ENCODE results near the gene DOCK6. TPM values are rescaled to one million over a fixed set of nuclear protein-coding genes. Genes with fewer than 3 reads are reported as not detected.

Gene DOCK6
- total RNA-seq, 2 donors from 2014 or later, result 1.7 to 2.6 TPM

DNA sequence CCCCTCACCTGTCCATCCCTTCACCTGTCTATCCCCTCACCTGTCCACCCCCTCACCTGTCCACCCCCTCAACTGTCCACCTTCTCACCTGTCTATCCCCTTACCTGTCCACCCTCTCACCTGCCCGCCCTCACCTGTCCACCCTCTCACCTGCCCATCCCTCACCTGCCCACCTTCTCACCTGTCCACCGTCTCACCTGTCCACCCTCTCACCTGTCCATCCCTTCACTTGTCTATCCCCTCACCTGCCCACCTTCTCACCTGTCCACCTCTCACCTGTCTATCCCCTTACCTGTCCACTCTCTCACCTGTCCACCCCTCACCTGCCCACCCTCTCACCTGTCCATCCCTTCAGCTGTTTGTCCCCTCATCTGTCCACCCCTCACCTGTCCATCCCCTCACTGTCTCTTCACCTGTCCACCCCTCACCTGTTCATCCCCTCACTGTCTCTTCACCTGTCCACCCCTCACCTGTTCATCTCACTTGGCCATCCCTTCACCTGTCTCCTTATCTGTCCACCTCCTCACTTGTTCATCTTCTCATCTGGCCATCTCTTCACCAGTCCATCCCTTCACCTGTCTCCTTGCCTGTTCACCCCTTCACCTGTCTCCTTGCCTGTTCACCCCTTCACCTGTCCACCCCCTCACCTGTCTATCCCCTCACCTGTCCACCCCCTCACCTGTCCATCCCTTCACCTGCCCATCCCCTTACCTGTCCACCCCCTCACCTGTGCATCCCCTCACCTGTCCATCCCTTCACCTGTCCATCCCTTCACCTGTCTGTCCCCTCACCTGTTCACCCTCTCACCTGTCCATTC lies 52.3 kb downstream of the DOCK6 start:
- no peak for DNase-seq (ENCODE audit: low spot score)
- Mint-ChIP-seq H3K4me3 (peak overlapping the region; percentile 61), H3K36me3 (no peaks in the 10 kb centered on the region), H3K27me3 (peaks cover 0 to 5% of the 10 kb centered on the region in 2 donors), H3K9me3 (peaks cover 6% of the 10 kb centered on the region), H3K27ac (peak overlapping the region; percentile 71 to 72), H3K4me1 (ENCODE audit: low read depth in 2 of 2) (peaks cover 12 to 14% of the 10 kb centered on the region in 2 donors)
- no peak for ATAC-seq

DNA sequence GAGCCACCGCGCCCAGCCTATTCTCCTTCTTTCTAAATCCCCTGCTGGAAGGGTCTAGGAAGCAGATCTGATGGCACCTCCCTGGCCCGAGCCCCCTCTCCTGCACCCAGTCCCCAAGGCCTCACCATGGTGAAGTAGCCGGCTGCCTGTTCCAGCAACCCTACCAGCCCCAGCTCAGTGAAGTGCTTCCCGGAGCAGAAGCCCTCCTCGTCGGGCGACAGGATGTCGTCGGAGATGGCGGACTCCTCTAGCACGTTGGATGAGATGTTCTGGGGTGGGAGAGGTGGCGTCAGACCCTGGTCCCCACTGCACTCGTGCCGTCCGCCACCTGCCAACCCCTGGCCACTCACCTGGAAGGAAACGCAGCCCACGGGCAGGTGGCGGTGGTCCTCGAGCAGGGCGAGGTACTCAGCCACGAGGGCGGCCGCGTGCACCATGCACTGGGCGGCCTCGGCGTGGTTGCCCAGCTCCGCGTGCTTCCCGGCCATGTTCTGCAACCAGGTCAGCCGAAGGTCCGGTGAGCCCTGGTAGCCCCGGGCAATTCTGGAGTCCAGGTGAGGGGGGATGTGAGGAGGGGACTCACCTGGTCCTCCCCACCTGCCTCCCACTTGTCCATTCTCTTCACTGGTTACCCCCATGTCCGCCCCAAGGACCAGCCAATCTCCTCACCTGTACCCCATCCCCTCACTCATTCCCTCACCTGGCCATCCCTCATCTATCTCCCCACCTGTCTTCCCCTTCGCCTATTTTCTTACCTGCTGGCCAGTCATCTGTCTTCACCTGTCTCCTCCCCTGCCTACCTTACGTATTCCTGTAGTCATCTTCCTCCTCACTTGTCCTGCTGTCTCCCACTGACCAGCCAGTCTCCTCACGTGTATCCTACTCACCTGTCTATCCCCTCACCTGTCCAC lies 53.5 kb downstream of the DOCK6 start:
- no peak for DNase-seq (ENCODE audit: low spot score)
- peaks cover 0 to 7% of the 10 kb centered on the region in 2 donors for H3K27me3 Mint-ChIP-seq
- H3K4me1 Mint-ChIP-seq (ENCODE audit: low read depth in 2 of 2), result peaks cover 12 to 17% of the 10 kb centered on the region in 2 donors
- H3K4me3 Mint-ChIP-seq, result no peak overlapping the region
- ATAC-seq, result peak in 1 of 2 donors; percentile 33
- peaks cover 6% of the 10 kb centered on the region for H3K9me3 Mint-ChIP-seq
- H3K27ac Mint-ChIP-seq, result peak overlapping the region in 1 of 2 donors; percentile 71
- H3K36me3 Mint-ChIP-seq, result no peaks in the 10 kb centered on the region

GRCh38 chr19:11205939-11206570 lies 56.3 kb downstream of the DOCK6 start:
- DNase-seq (ENCODE audit: low spot score) (no peak), ATAC-seq (no peak)
- Mint-ChIP-seq H3K9me3 (peaks cover 5% of the 10 kb centered on the region), H3K4me1 (ENCODE audit: low read depth in 2 of 2) (peaks cover 12 to 17% of the 10 kb centered on the region in 2 donors), H3K36me3 (no peaks in the 10 kb centered on the region), H3K27me3 (peaks cover 6 to 9% of the 10 kb centered on the region in 2 donors), H3K27ac (no peak overlapping the region), H3K4me3 (no peak overlapping the region)

DNA sequence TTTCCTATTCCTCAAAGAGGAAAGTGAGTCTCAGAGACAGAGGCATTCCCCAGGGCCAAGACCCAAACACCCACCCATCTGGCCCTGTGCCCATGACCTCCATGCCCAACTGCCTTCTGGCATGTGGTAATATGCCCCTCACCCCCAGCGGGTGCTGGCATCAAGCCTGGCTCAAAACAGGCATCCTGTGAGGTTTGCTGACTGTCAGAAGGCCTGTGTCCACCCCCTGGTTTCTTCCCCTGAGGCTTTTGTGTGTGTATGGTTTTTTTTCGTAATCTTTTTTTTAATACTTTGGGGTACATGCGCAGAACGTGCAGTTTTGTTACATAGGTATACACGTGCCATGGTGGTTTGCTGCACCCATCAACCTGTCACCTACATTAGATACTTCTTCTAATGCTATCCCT lies 57.4 kb downstream of the DOCK6 start:
- H3K4me1 Mint-ChIP-seq (ENCODE audit: low read depth in 2 of 2), result peaks cover under 1 to 9% of the 10 kb centered on the region in 2 donors
- no peak for ATAC-seq
- no peak for DNase-seq (ENCODE audit: low spot score)
- no peak overlapping the region for H3K27ac Mint-ChIP-seq
- H3K27me3 Mint-ChIP-seq, result peaks cover 5 to 6% of the 10 kb centered on the region in 2 donors
- H3K4me3 Mint-ChIP-seq, result no peak overlapping the region
- no peaks in the 10 kb centered on the region for H3K9me3 Mint-ChIP-seq
- H3K36me3 Mint-ChIP-seq, result no peaks in the 10 kb centered on the region

- Mint-ChIP-seq H3K4me1 (ENCODE audit: low read depth in 2 of 2) (peaks cover 0 to 6% of the 10 kb centered on the region in 2 donors), H3K27ac (no peak overlapping the region), H3K4me3 (no peak overlapping the region), H3K36me3 (no peaks in the 10 kb centered on the region), H3K9me3 (no peaks in the 10 kb centered on the region), H3K27me3 (peaks cover 5 to 6% of the 10 kb centered on the region in 2 donors)
- ATAC-seq (no peak), DNase-seq (ENCODE audit: low spot score) (no peak)
Observed at GRCh38 chr19:11204076-11204602, 58.2 kb downstream of the DOCK6 start.

DNA sequence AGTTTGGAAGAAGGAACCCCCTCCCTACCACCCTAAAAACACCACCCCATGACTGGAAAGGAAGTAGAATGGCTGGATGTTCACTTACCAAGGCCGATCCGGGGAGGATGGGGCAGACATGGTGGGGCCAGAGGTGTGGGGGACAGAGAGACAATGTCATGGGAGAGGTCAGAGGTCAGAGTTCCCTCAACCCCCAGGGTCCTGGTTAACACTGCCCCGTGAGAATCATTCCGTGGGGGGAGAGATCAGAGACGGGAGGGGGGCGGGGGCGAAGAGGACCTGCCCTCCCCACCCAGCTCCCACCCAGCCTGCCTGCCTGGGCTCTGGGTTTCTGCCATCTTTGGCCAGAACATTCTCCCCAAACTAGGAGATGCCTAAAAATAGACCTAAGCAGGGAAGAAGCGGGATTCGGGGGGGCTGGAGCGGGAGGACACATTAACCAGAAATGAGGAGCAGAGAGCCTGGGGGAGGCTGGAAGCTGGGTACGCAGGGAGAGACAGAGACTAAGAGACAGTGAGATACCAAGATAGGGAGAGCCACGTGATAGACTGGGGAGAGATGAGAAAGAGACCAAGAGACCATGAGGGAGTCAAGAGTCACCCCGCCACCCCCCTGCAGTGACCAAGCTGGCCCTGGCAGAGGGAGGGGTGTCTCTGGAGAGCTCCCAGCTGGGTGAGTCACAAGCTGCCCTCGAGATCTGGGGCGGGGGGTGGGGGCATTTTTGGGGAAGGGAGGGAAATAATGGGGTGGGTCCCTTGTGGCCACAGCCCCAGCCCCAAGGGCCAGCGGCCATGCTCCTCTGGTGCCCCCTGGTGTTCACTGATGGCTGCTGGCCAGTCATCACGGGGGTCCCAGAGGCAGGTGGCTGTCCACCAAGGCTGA lies 58.9 kb downstream of the DOCK6 start:
- DNase-seq (ENCODE audit: low spot score) (no peak), ATAC-seq (peak; percentile 28 to 62)
- peaks cover 5 to 6% of the 10 kb centered on the region in 2 donors for H3K27me3 Mint-ChIP-seq
- H3K4me3 Mint-ChIP-seq, result no peak overlapping the region
- no peaks in the 10 kb centered on the region for H3K9me3 Mint-ChIP-seq
- H3K36me3 Mint-ChIP-seq, result no peaks in the 10 kb centered on the region
- H3K27ac Mint-ChIP-seq, result no peak overlapping the region
- peaks cover 0 to 6% of the 10 kb centered on the region in 2 donors for H3K4me1 Mint-ChIP-seq (ENCODE audit: low read depth in 2 of 2)

DNA sequence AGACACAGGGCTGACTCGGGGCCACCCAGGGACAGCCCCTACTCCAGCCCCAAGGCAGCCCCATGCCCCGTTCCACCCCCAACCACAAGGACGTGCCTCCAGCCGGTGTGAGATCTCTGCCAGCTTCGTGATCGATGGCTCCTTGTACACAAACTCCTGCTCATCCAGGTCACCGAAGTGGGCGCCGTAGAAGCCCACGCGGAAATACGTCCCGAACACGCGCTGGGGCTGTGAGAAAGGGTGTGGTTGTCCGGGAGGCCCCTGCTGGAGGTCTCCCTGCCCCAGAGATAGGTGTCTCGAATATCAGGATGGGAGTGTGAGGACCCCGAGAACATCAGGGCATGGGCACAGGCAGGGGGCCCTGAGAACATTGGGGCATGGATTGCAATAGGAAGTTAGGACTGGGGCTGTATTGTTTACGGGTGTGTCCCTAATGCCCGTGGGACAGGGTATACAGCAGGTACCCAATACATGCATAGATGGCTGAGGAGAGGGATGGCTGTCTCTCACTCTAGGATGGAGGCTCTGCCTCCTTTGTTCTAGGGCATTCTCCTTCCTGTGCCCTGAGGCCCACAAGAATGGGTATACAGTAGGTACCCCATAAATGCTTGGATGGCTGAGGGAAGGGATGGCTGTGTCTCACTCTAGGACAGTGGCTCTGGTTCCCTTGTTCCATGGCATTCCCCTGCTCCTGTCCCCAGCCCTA lies 59.7 kb downstream of the DOCK6 start:
- no peak overlapping the region for H3K4me3 Mint-ChIP-seq
- peaks cover 5 to 6% of the 10 kb centered on the region in 2 donors for H3K27me3 Mint-ChIP-seq
- no peaks in the 10 kb centered on the region for H3K36me3 Mint-ChIP-seq
- H3K4me1 Mint-ChIP-seq (ENCODE audit: low read depth in 2 of 2), result peaks cover 0 to 9% of the 10 kb centered on the region in 2 donors
- ATAC-seq (no peak), DNase-seq (ENCODE audit: low spot score) (no peak)
- H3K9me3 Mint-ChIP-seq, result no peaks in the 10 kb centered on the region
- no peak overlapping the region for H3K27ac Mint-ChIP-seq

DNA sequence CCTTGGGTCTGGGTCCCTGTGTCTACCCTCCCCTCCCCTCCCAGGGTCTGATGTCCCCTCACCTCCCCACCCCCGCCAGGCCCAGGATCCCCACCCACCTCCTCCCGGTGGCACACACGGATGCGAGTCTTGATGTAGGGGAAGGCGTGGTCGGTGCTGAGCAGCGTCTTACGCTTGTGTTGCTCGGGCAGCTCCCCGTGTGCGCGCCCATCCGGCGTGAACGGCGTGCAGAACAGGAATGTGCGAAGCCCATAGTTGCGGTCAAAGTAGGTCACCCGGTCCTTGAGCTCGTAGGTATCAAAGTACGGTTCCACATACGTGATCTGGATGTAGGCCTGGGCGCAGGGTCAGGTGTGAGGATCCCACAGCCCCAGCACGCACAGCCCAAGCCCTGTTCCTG lies 60.5 kb downstream of the DOCK6 start:
- DNase-seq (ENCODE audit: low spot score) (no peak), ATAC-seq (no peak)
- H3K4me3 Mint-ChIP-seq, result no peak overlapping the region
- peaks cover 0 to 9% of the 10 kb centered on the region in 2 donors for H3K4me1 Mint-ChIP-seq (ENCODE audit: low read depth in 2 of 2)
- H3K9me3 Mint-ChIP-seq, result no peaks in the 10 kb centered on the region
- peaks cover 5 to 6% of the 10 kb centered on the region in 2 donors for H3K27me3 Mint-ChIP-seq
- no peak overlapping the region for H3K27ac Mint-ChIP-seq
- no peaks in the 10 kb centered on the region for H3K36me3 Mint-ChIP-seq

- Mint-ChIP-seq H3K36me3 (no peaks in the 10 kb centered on the region), H3K4me1 (ENCODE audit: low read depth in 2 of 2) (peaks cover 0 to 13% of the 10 kb centered on the region in 2 donors), H3K27me3 (peaks cover 5 to 6% of the 10 kb centered on the region in 2 donors), H3K27ac (no peak overlapping the region), H3K4me3 (no peak overlapping the region), H3K9me3 (no peaks in the 10 kb centered on the region)
- no peak for DNase-seq (ENCODE audit: low spot score)
- ATAC-seq, result no peak
Observed at GRCh38 chr19:11200931-11201330, 61.4 kb downstream of the DOCK6 start.

DNA sequence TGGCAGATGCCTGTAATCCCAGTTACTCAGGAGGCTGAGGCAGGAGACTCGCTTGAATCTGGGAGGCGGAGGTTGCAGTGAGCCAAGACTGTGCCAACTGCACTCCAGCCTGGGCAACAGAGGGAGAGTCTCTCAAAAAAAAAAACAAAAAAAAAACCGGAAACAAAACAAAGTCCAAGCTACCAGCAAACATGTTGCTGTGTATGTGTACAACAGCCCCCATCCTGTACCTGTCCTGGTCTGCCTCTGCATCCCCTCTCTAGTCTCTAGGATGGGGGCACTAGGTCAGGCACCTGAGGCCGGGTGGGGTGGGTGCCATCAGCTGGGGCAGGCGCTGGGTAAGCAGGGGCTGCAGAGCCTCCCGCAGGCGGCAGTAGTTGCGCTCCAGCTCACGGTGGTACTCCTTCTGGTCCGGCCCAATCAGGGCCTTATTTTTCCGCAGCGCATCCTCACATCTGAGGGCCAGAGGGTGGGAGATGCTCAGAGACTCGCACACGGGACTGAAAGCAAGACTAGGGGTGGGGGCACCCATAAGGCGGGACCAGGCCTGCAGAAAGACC lies 62.2 kb downstream of the DOCK6 start:
- no peak for ATAC-seq
- Mint-ChIP-seq H3K4me3 (no peak overlapping the region), H3K4me1 (ENCODE audit: low read depth in 2 of 2) (peaks cover 5 to 17% of the 10 kb centered on the region in 2 donors), H3K27me3 (peaks cover 6 to 9% of the 10 kb centered on the region in 2 donors), H3K9me3 (no peaks in the 10 kb centered on the region), H3K27ac (no peak overlapping the region), H3K36me3 (no peaks in the 10 kb centered on the region)
- DNase-seq (ENCODE audit: low spot score), result no peak

- Mint-ChIP-seq H3K36me3 (no peaks in the 10 kb centered on the region), H3K4me3 (no peak overlapping the region)
- ATAC-seq, result no peak
Observed at GRCh38 chr19:11199517-11199916, 62.8 kb downstream of the DOCK6 start.

More at GRCh38 chr19:11199517-11199916, 62.8 kb downstream of the DOCK6 start:
- Mint-ChIP-seq H3K9me3 (no peaks in the 10 kb centered on the region), H3K27me3 (peaks cover 6 to 9% of the 10 kb centered on the region in 2 donors), H3K4me1 (ENCODE audit: low read depth in 2 of 2) (peaks cover 5 to 17% of the 10 kb centered on the region in 2 donors), H3K27ac (no peak overlapping the region)
- no peak for DNase-seq (ENCODE audit: low spot score)

Data from natural killer cell treated with Interleukin-12 subunit alpha and Interleukin-12 subunit beta and Interleukin-15 and Interleukin-18, amount 100 ng/mL, for 72 hours (primary cell).